ENCODE measurements around the gene MAP3K3. TPM values are rescaled to one million over a fixed set of nuclear protein-coding genes. Genes with fewer than 3 reads are reported as not detected.
A peak's percentile ranks its signal among the peaks of the same experiment; 100 is the strongest.

The MAP3K3 gene
- total RNA-seq, 2 donors from 2014 or later, result 21.0 to 33.3 TPM

GRCh38 chr17:63639125-63639524 lies 16.9 kb downstream of the MAP3K3 start:
- ATAC-seq, result no peak
- H3K4me1 ChIP-seq, result peaks cover 21% of the 10 kb centered on the region
- H3K36me3 ChIP-seq (replicated peaks in 1 of 2; ENCODE audit: insufficient read depth in 1 of 2, low read depth in 2 of 2), result peaks cover 0 to 4% of the 10 kb centered on the region in 2 donors
- no peak for TF ChIP-seq CTCF (IDR thresholded peaks at IDR 0.05)
- no peak for TF ChIP-seq POLR2A (IDR thresholded peaks at IDR 0.05)
- H3K4me3 ChIP-seq, result no peak overlapping the region
- intact Hi-C loops (cut with DNase I), result no loop called here
- H3K27me3 ChIP-seq, result no peaks in the 10 kb centered on the region
- H3K27ac ChIP-seq, result no peak overlapping the region
- WGBS, 2 donors, result 70 to 72% methylated on average over 1 of the region's 1 CpG
- no peaks in the 10 kb centered on the region for H3K9me3 ChIP-seq
- no peak for DNase-seq

- no peak overlapping the region for H3K4me3 ChIP-seq
- TF ChIP-seq POLR2A (IDR thresholded peaks at IDR 0.05) (no peak), CTCF (IDR thresholded peaks at IDR 0.05) (no peak)
- H3K36me3 ChIP-seq (replicated peaks in 1 of 2; ENCODE audit: insufficient read depth in 1 of 2, low read depth in 2 of 2), result peaks cover 0 to 4% of the 10 kb centered on the region in 2 donors
- no peak for DNase-seq
- WGBS, 2 donors, result 90 to 92% methylated on average over 4 of the region's 4 CpGs
- H3K4me1 ChIP-seq, result peaks cover 14% of the 10 kb centered on the region
- no peak overlapping the region for H3K27ac ChIP-seq
- intact Hi-C loops (cut with DNase I), result no loop called here
- no peak for ATAC-seq
- H3K27me3 ChIP-seq, result no peaks in the 10 kb centered on the region
- H3K9me3 ChIP-seq, result no peaks in the 10 kb centered on the region
These were observed 17.8 kb downstream of the MAP3K3 start for GRCh38 chr17:63640038-63640437.

GRCh38 chr17:63641692-63642448 lies 19.7 kb downstream of the MAP3K3 start:
- WGBS, 2 donors, result 85 to 87% methylated on average over 4 of the region's 4 CpGs
- no peaks in the 10 kb centered on the region for H3K9me3 ChIP-seq
- no peak for TF ChIP-seq POLR2A (IDR thresholded peaks at IDR 0.05)
- no peak for TF ChIP-seq CTCF (IDR thresholded peaks at IDR 0.05)
- ATAC-seq, result no peak
- H3K27ac ChIP-seq, result peak overlapping the region in 1 of 4 donors; percentile 33
- intact Hi-C loops (cut with DNase I), result no loop called here
- DNase-seq, result peak in 2 of 4 donors; percentile 13 to 70
- no peaks in the 10 kb centered on the region for H3K4me1 ChIP-seq
- no peak overlapping the region for H3K4me3 ChIP-seq
- peaks cover 0 to 4% of the 10 kb centered on the region in 2 donors for H3K36me3 ChIP-seq (replicated peaks in 1 of 2; ENCODE audit: insufficient read depth in 1 of 2, low read depth in 2 of 2)
- no peaks in the 10 kb centered on the region for H3K27me3 ChIP-seq

GRCh38 chr17:63644846-63645245 lies 22.6 kb downstream of the MAP3K3 start:
- Histone ChIP-seq H3K9me3 (no peaks in the 10 kb centered on the region), H3K4me1 (no peaks in the 10 kb centered on the region), H3K27me3 (no peaks in the 10 kb centered on the region), H3K4me3 (no peak overlapping the region), H3K36me3 (replicated peaks in 1 of 2; ENCODE audit: insufficient read depth in 1 of 2, low read depth in 2 of 2) (peaks cover 0 to 2% of the 10 kb centered on the region in 2 donors), H3K27ac (no peak overlapping the region)
- ATAC-seq (no peak), DNase-seq (no peak)
- no peak for TF ChIP-seq CTCF (IDR thresholded peaks at IDR 0.05)
- TF ChIP-seq POLR2A (IDR thresholded peaks at IDR 0.05), result no peak
- intact Hi-C loops (cut with DNase I), result no loop called here
- WGBS, 2 donors, result 84 to 93% methylated on average over 7 of the region's 7 CpGs

Measured in body of pancreas (tissue), 4 donors.